ENCODE results near the gene THADA. TPM values are rescaled to one million over a fixed set of nuclear protein-coding genes. Genes with fewer than 3 reads are reported as not detected.

Gene THADA
- total RNA-seq, 1 donor from 2014 or later: 29.3 TPM

- Histone ChIP-seq H3K9ac (no peak overlapping the region), H4K20me1 (ENCODE audit: low read depth) (no peaks in the 10 kb centered on the region), H3K36me3 (no peaks in the 10 kb centered on the region), H3K4me1 (peaks cover 9% of the 10 kb centered on the region), H3K4me3 (no peak overlapping the region), H3K27me3 (no peaks in the 10 kb centered on the region), H3K9me3 (ENCODE audit: low read depth) (no peaks in the 10 kb centered on the region), H3F3A (ENCODE audit: low read depth) (peaks cover 6% of the 10 kb centered on the region), H3K79me2 (ENCODE audit: low read depth) (no peaks in the 10 kb centered on the region), H2AFZ (replicated peaks) (no peak overlapping the region), H3K27ac (no peak overlapping the region), H3K4me2 (no peak overlapping the region)
- H3K27me3 Mint-ChIP-seq (ENCODE audit: insufficient read depth, low read depth): no peaks in the 10 kb centered on the region
- TF ChIP-seq EZH2 (IDR thresholded peaks at IDR 0.05) (no peak), EZH2phosphoT487 (IDR thresholded peaks at IDR 0.05) (no peak), CTCF (IDR thresholded peaks at IDR 0.05) (no peak)
- H3K27ac Mint-ChIP-seq: no peak overlapping the region
- H3K4me3 Mint-ChIP-seq: no peak overlapping the region
- no peaks in the 10 kb centered on the region for H3K4me1 Mint-ChIP-seq
- DNase-seq (ENCODE audit: low spot score): no peak
- H3K9me3 Mint-ChIP-seq: no peaks in the 10 kb centered on the region
- H3K36me3 Mint-ChIP-seq: peaks cover 2% of the 10 kb centered on the region
Measured at GRCh38 chr2:43488737-43489136, 107.1 kb downstream of the THADA start.

GRCh38 chr2:43486603-43487002 lies 109.2 kb downstream of the THADA start:
- Histone ChIP-seq H3K27me3 (no peaks in the 10 kb centered on the region), H2AFZ (replicated peaks) (no peak overlapping the region), H3K36me3 (no peaks in the 10 kb centered on the region), H4K20me1 (ENCODE audit: low read depth) (no peaks in the 10 kb centered on the region), H3K79me2 (ENCODE audit: low read depth) (no peaks in the 10 kb centered on the region), H3F3A (ENCODE audit: low read depth) (peaks cover 6% of the 10 kb centered on the region), H3K27ac (no peak overlapping the region), H3K4me1 (peaks cover 9% of the 10 kb centered on the region), H3K4me3 (no peak overlapping the region), H3K9ac (no peak overlapping the region), H3K4me2 (no peak overlapping the region), H3K9me3 (ENCODE audit: low read depth) (no peaks in the 10 kb centered on the region)
- no peak for DNase-seq (ENCODE audit: low spot score)
- no peaks in the 10 kb centered on the region for H3K4me1 Mint-ChIP-seq
- H3K9me3 Mint-ChIP-seq: no peaks in the 10 kb centered on the region
- H3K36me3 Mint-ChIP-seq: peaks cover 2% of the 10 kb centered on the region
- no peaks in the 10 kb centered on the region for H3K27me3 Mint-ChIP-seq (ENCODE audit: insufficient read depth, low read depth)
- no peak overlapping the region for H3K27ac Mint-ChIP-seq
- no peak overlapping the region for H3K4me3 Mint-ChIP-seq
- TF ChIP-seq CTCF (IDR thresholded peaks at IDR 0.05) (no peak), EZH2phosphoT487 (IDR thresholded peaks at IDR 0.05) (no peak), EZH2 (IDR thresholded peaks at IDR 0.05) (no peak)

- H3K27ac Mint-ChIP-seq: no peak overlapping the region
- H3K27me3 Mint-ChIP-seq (ENCODE audit: insufficient read depth, low read depth): no peaks in the 10 kb centered on the region
- H3F3A ChIP-seq (ENCODE audit: low read depth): peaks cover 6% of the 10 kb centered on the region
- H3K27me3 ChIP-seq: no peaks in the 10 kb centered on the region
- TF ChIP-seq EZH2 (IDR thresholded peaks at IDR 0.05) (no peak), CTCF (IDR thresholded peaks at IDR 0.05) (peak; percentile 83), EZH2phosphoT487 (IDR thresholded peaks at IDR 0.05) (no peak)
- no peak overlapping the region for H3K9ac ChIP-seq
- peak; percentile 82 for DNase-seq (ENCODE audit: low spot score)
- H3K36me3 Mint-ChIP-seq: peaks cover 2% of the 10 kb centered on the region
- peak overlapping the region; percentile 0 for H3K27ac ChIP-seq
- H4K20me1 ChIP-seq (ENCODE audit: low read depth): no peaks in the 10 kb centered on the region
- no peaks in the 10 kb centered on the region for H3K4me1 Mint-ChIP-seq
- H3K4me3 ChIP-seq: no peak overlapping the region
- no peak overlapping the region for H3K4me3 Mint-ChIP-seq
- H3K4me2 ChIP-seq: no peak overlapping the region
- no peak overlapping the region for H2AFZ ChIP-seq (replicated peaks)
- H3K36me3 ChIP-seq: no peaks in the 10 kb centered on the region
- H3K9me3 Mint-ChIP-seq: no peaks in the 10 kb centered on the region
- no peaks in the 10 kb centered on the region for H3K4me1 ChIP-seq
- H3K79me2 ChIP-seq (ENCODE audit: low read depth): no peaks in the 10 kb centered on the region
- H3K9me3 ChIP-seq (ENCODE audit: low read depth): no peaks in the 10 kb centered on the region
Measured at GRCh38 chr2:43484323-43484930, 111.4 kb downstream of the THADA start.

Measured in neural progenitor cell (in vitro differentiated cells).